ENCODE measurements around the gene OLFM2.
"Not testable (repeated sequence)": the region's sequence is repeated elsewhere in the genome, so short reads cannot be mapped to it uniquely, and the experiment has no call there.

OLFM2 gene

GRCh38 chr19:9843626-9844273 lies 92.6 kb downstream of the OLFM2 start:
- DNase-seq (ENCODE audit: low read depth); H3K4me3 ChIP-seq (ENCODE audit: low read depth, low read length): not testable (repeated sequence)

GRCh38 chr19:9842834-9843625 lies 93.3 kb downstream of the OLFM2 start:
- no peak overlapping the region for H3K4me3 ChIP-seq (ENCODE audit: low read depth, low read length)
- no peak for DNase-seq (ENCODE audit: low read depth)

- H3K4me3 ChIP-seq (ENCODE audit: low read depth, low read length) = no peak overlapping the region
- no peak for DNase-seq (ENCODE audit: low read depth)
These were observed 96.9 kb downstream of the OLFM2 start for GRCh38 chr19:9839415-9839814.

GRCh38 chr19:9838324-9838723 lies 98.0 kb downstream of the OLFM2 start:
- no peak for DNase-seq (ENCODE audit: low read depth)

GRCh38 chr19:9836021-9836420 lies 100.3 kb downstream of the OLFM2 start:
- peak overlapping the region; percentile 89 for H3K4me3 ChIP-seq (ENCODE audit: low read depth, low read length)
- DNase-seq (ENCODE audit: low read depth) = no peak

More at GRCh38 chr19:9838324-9838723, 98.0 kb downstream of the OLFM2 start:
- H3K4me3 ChIP-seq (ENCODE audit: low read depth, low read length) = no peak overlapping the region

GRCh38 chr19:9835507-9835949 lies 100.8 kb downstream of the OLFM2 start:
- DNase-seq (ENCODE audit: low read depth) = no peak
- peak overlapping the region; percentile 89 for H3K4me3 ChIP-seq (ENCODE audit: low read depth, low read length)

- H3K4me3 ChIP-seq (ENCODE audit: low read depth, low read length) = peak within 1 kb of the TSS; percentile 89
- DNase-seq (ENCODE audit: low read depth) = peak; percentile 93
These were observed 101.4 kb downstream of the OLFM2 start, which contains the start of gene PIN1 for GRCh38 chr19:9834726-9835506. Gene PIN1 (plus strand): TSS chr19:9835318. CDS start chr19:9835345, 27 bp downstream.

GRCh38 chr19:9834307-9834725 lies 102.0 kb downstream of the OLFM2 start:
- DNase-seq (ENCODE audit: low read depth) = no peak
- H3K4me3 ChIP-seq (ENCODE audit: low read depth, low read length) = peak overlapping the region; percentile 89

- no peak for DNase-seq (ENCODE audit: low read depth)
- H3K4me3 ChIP-seq (ENCODE audit: low read depth, low read length) = peak overlapping the region; percentile 71
These were observed 107.7 kb downstream of the OLFM2 start for GRCh38 chr19:9828551-9829063.

GRCh38 chr19:9827289-9828238 lies 108.8 kb downstream of the OLFM2 start, which contains the start of gene UBL5:
Gene UBL5 (plus strand): TSS chr19:9827918. CDS start chr19:9828338, 420 bp downstream.
- H3K4me3 ChIP-seq (ENCODE audit: low read depth, low read length) = peak within 1 kb of the TSS; percentile 71
- DNase-seq (ENCODE audit: low read depth) = peak; percentile 31

- DNase-seq (ENCODE audit: low read depth) = no peak
- H3K4me3 ChIP-seq (ENCODE audit: low read depth, low read length) = no peak overlapping the region
These were observed 112.5 kb downstream of the OLFM2 start for GRCh38 chr19:9823816-9824215.

GRCh38 chr19:9820034-9820433 lies 116.3 kb downstream of the OLFM2 start:
- H3K4me3 ChIP-seq (ENCODE audit: low read depth, low read length) = peak overlapping the region; percentile 32

GRCh38 chr19:9819596-9819909 lies 116.8 kb downstream of the OLFM2 start:
- peak overlapping the region; percentile 32 for H3K4me3 ChIP-seq (ENCODE audit: low read depth, low read length)
- no peak for DNase-seq (ENCODE audit: low read depth)

More at GRCh38 chr19:9820034-9820433, 116.3 kb downstream of the OLFM2 start:
- not testable (repeated sequence) for DNase-seq (ENCODE audit: low read depth)

- peak; percentile 98 for DNase-seq (ENCODE audit: low read depth)
These were observed 117.3 kb downstream of the OLFM2 start, which contains the start of gene FBXL12 for GRCh38 chr19:9818734-9819595. Gene FBXL12 (minus strand): TSS chr19:9819079. CDS start chr19:9818813, 266 bp downstream.

GRCh38 chr19:9818175-9818733 lies 118.1 kb downstream of the OLFM2 start:
- H3K4me3 ChIP-seq (ENCODE audit: low read depth, low read length) = peak overlapping the region; percentile 100
- no peak for DNase-seq (ENCODE audit: low read depth)

More at GRCh38 chr19:9818734-9819595, 117.3 kb downstream of the OLFM2 start, which contains the start of gene FBXL12:
- H3K4me3 ChIP-seq (ENCODE audit: low read depth, low read length) = peak within 1 kb of the TSS; percentile 100

GRCh38 chr19:9811139-9811538 lies 125.2 kb downstream of the OLFM2 start:
- no peak for DNase-seq (ENCODE audit: low read depth)
- H3K4me3 ChIP-seq (ENCODE audit: low read depth, low read length) = no peak overlapping the region

All from skeletal muscle cell (primary cell).